ENCODE measurements around the gene BCL2.
"Not testable (repeated sequence)": the region's sequence is repeated elsewhere in the genome, so short reads cannot be mapped to it uniquely, and the experiment has no call there.

Gene BCL2

DNA sequence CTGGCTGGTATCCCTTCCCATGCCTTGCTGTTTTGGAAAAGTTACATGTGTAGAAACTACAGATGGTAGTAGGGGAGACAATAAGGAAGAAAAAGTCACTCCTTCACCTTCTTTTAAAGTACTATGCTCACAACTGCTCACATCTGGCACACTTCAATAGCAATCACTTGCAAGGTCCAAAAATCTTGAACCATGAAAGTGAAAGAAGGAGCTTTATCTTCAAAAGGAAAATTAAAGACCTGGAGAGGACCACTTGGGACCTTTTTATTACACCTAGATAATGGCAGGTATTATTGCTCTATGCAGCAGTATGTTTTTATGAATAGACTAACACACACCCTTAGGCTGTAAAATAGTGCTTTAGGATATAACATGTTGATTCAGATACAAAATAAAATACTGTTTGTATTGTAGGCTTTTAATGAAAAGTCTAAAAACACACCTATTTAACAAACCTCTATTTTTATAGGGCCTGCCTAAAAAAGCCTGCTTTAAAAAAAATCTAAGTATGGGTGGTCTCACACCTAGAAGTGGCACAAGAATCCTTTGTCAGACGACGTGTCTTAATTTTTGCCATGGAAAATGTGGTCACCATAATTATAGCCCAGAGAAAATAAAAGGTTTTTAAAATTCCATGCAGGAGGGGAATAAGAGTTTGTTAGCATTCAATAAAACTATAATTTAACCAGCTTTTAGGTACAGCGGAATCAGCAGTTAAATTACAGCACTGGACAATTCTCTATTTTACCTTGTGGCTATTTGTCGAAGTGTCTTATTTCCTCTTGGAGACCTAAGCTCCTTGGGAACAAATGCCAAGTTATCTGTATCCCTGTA is 124.0 kb downstream of the BCL2 start:
- no peak for DNase-seq (ENCODE audit: low read depth)
- H3K4me3 ChIP-seq (ENCODE audit: low read depth, low read length) = no peak overlapping the region
- TF ChIP-seq, protein P1, sequence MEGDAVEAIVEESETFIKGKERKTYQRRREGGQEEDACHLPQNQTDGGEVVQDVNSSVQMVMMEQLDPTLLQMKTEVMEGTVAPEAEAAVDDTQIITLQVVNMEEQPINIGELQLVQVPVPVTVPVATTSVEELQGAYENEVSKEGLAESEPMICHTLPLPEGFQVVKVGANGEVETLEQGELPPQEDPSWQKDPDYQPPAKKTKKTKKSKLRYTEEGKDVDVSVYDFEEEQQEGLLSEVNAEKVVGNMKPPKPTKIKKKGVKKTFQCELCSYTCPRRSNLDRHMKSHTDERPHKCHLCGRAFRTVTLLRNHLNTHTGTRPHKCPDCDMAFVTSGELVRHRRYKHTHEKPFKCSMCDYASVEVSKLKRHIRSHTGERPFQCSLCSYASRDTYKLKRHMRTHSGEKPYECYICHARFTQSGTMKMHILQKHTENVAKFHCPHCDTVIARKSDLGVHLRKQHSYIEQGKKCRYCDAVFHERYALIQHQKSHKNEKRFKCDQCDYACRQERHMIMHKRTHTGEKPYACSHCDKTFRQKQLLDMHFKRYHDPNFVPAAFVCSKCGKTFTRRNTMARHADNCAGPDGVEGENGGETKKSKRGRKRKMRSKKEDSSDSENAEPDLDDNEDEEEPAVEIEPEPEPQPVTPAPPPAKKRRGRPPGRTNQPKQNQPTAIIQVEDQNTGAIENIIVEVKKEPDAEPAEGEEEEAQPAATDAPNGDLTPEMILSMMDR (IDR thresholded peaks at IDR 0.05; ENCODE audit: low read depth, low read length, missing control alignments) = no peak

DNA sequence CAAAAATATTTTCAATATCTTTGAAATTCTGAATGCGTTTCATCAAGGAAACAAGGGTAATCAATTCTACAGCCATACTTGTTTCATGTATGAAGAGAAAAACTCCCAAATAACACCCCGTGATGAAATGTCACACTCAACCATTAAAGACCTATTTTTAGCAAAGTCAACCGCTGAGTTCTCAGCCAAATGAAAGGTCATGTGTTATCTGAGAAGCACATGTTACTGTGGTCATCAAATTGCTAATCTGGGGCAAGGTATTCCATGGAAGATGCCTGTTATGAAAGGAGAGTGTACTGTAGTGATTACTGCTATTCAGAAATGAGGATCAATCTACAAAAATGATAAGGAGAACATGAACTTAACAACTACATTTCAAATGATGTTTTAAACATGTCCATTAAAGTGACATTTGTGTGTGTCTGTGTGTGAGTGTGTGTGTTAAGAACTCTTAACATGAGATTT is 126.7 kb downstream of the BCL2 start:
- no peak overlapping the region for H3K4me3 ChIP-seq (ENCODE audit: low read depth, low read length)
- TF ChIP-seq, protein P1 (IDR thresholded peaks at IDR 0.05; ENCODE audit: low read depth, low read length, missing control alignments) = no peak
- peak; percentile 53 for DNase-seq (ENCODE audit: low read depth)

GRCh38 chr18:63192126-63192884 is 127.3 kb downstream of the BCL2 start:
- no peak for DNase-seq (ENCODE audit: low read depth)
- no peak overlapping the region for H3K4me3 ChIP-seq (ENCODE audit: low read depth, low read length)
- TF ChIP-seq, protein P1 (IDR thresholded peaks at IDR 0.05; ENCODE audit: low read depth, low read length, missing control alignments) = no peak

DNA sequence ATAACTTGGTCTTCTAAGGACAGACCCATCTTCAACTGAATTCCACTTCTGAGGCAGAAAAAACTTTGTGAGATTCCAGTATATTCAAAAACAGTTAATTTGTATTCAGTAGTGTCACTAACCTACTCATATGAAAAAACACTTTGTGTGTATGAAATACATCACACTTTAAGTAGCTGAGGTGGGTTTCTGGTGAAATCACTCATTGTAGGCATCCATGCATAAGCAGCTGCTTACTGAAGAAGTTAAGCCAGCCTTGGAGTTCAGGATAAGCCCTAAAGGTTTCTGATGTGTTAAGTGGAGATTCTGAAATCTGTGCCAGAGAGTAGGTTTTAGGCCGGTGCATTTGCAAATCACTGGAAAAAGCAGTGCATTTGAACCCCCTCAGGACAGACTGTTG is 128.2 kb downstream of the BCL2 start:
- no peak for DNase-seq (ENCODE audit: low read depth)
- H3K4me3 ChIP-seq (ENCODE audit: low read depth, low read length) = no peak overlapping the region
- TF ChIP-seq, protein P1 (IDR thresholded peaks at IDR 0.05; ENCODE audit: low read depth, low read length, missing control alignments) = no peak

GRCh38 chr18:63190838-63191237 is 128.7 kb downstream of the BCL2 start:
- not testable (repeated sequence) for DNase-seq (ENCODE audit: low read depth); H3K4me3 ChIP-seq (ENCODE audit: low read depth, low read length)

DNA sequence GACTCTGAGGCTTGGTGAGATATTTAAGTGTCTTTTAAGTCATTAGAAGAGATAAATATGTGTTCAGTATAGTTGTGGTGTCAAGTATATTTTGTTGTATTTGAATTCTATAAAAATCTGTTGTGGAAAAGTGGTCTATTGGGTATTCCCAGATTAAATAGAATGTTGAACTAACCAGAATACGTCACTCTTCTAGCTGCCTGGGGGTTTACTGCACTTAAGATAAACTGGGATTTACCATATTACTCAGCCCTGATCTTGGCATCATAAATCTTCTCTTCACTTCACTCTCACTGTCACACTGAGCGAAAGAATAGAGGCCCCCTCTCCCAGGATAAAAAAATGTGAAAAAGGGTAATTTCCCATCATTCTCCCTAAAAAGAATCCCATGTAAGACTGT is 129.8 kb downstream of the BCL2 start:
- H3K4me3 ChIP-seq (ENCODE audit: low read depth, low read length) = no peak overlapping the region
- TF ChIP-seq, protein P1 (IDR thresholded peaks at IDR 0.05; ENCODE audit: low read depth, low read length, missing control alignments) = no peak
- DNase-seq (ENCODE audit: low read depth) = no peak

GRCh38 chr18:63189041-63189440 is 130.5 kb downstream of the BCL2 start:
- TF ChIP-seq, protein P1 (IDR thresholded peaks at IDR 0.05; ENCODE audit: low read depth, low read length, missing control alignments) = no peak
- H3K4me3 ChIP-seq (ENCODE audit: low read depth, low read length) = no peak overlapping the region
- no peak for DNase-seq (ENCODE audit: low read depth)

Data from GM12864 (cell line).